Calu3 (cell line): ENCODE data around the gene USP37. TPM values are rescaled to one million over a fixed set of nuclear protein-coding genes. Genes with fewer than 3 reads are reported as not detected.
"Not testable (repeated sequence)": the region's sequence is repeated elsewhere in the genome, so short reads cannot be mapped to it uniquely, and the experiment has no call there.

Experiments
- BruUV-seq: library from RNA; stranded (reverse); fragments of 400-500 nt; replicated peaks from 2 replicates; lab custom pipeline; 2021; lab: Mats Ljungman, UMichigan
- CTCF ChIA-PET: fragments of 300-600 bp; sonication (Branson Sonifier 250); formaldehyde crosslinking; loops from one replicate; lab custom pipeline; 2022; ENCODE audit warnings: antibody characterized with exemption; lab: Charles Lee
- DNase-seq: peaks from one replicate; pipeline ENCODE4 v3.0.0; 2022
- H3K27ac Mint-ChIP-seq: one replicate; pipeline ENCODE4 v1.8.0; 2022; ENCODE audit warnings: mixed read lengths; ENCODE audit not compliant: unreplicated experiment
- H3K27me3 Mint-ChIP-seq: one replicate; pipeline ENCODE4 v1.8.0; 2022; ENCODE audit warnings: mixed read lengths; ENCODE audit not compliant: unreplicated experiment
- H3K36me3 Mint-ChIP-seq: one replicate; pipeline ENCODE4 v1.8.0; 2022; ENCODE audit warnings: mild to moderate bottlenecking, moderate library complexity, mixed read lengths; ENCODE audit not compliant: insufficient read depth, unreplicated experiment
- H3K4me1 Mint-ChIP-seq: one replicate; pipeline ENCODE4 v1.8.0; 2022; ENCODE audit warnings: mild to moderate bottlenecking, low read depth, mixed read lengths; ENCODE audit not compliant: unreplicated experiment
- H3K4me3 Mint-ChIP-seq: one replicate; pipeline ENCODE4 v1.8.0; 2022; ENCODE audit warnings: mild to moderate bottlenecking, low read depth, moderate library complexity, mixed read lengths; ENCODE audit not compliant: unreplicated experiment
- H3K9me3 Mint-ChIP-seq: one replicate; pipeline ENCODE4 v1.8.0; 2022; ENCODE audit warnings: low read depth, mixed read lengths; ENCODE audit not compliant: unreplicated experiment
- CTCF ChIP-seq: fragments of 200-600 bp; IDR thresholded peaks from one replicate; pipeline ENCODE4 v1.8.0; 2022; ENCODE audit warnings: antibody characterized with exemption; ENCODE audit not compliant: unreplicated experiment
- intact Hi-C: fragments of 100-400 bp; cut with micrococcal nuclease; formaldehyde crosslinking; loops from one replicate; pipeline ENCODE4 v1.10.0; 2022; ENCODE audit not compliant: unreplicated experiment
- total RNA-seq: library from RNA; stranded (reverse); gene quantifications from 2 replicates; pipeline ENCODE4 v1.2.3, GENCODE V29; 2022

The USP37 gene
- total RNA-seq, 1 experiment from 2014 or later: 27.5 TPM

GRCh38 chr2:218536804-218537494 lies 31.2 kb downstream of the USP37 start:
- BruUV-seq: no TSS peak
- Mint-ChIP-seq H3K9me3 (no peaks in the 10 kb centered on the region), H3K27me3 (no peaks in the 10 kb centered on the region), H3K27ac (no peak overlapping the region), H3K4me1 (no peaks in the 10 kb centered on the region), H3K36me3 (peaks cover 30% of the 10 kb centered on the region), H3K4me3 (no peak overlapping the region)
- DNase-seq: no peak
- TF ChIP-seq CTCF: no peak
- CTCF ChIA-PET: no interaction called here
- intact Hi-C loops: no loop called here

- H3K4me3 Mint-ChIP-seq: no peak overlapping the region
- CTCF ChIA-PET: no interaction called here
- H3K27me3 Mint-ChIP-seq: no peaks in the 10 kb centered on the region
- no peaks in the 10 kb centered on the region for H3K4me1 Mint-ChIP-seq
- TF ChIP-seq CTCF: no peak
- BruUV-seq: no TSS peak
- H3K36me3 Mint-ChIP-seq: peaks cover 48% of the 10 kb centered on the region
- intact Hi-C loops: no loop called here
- no peak overlapping the region for H3K27ac Mint-ChIP-seq
- H3K9me3 Mint-ChIP-seq: peaks cover 3% of the 10 kb centered on the region
- no peak for DNase-seq
Measured at GRCh38 chr2:218529990-218530389, 38.2 kb downstream of the USP37 start.

- not testable (repeated sequence) for H3K9me3 Mint-ChIP-seq, BruUV-seq
- H3K36me3 Mint-ChIP-seq: peaks cover 43% of the 10 kb centered on the region
Measured at GRCh38 chr2:218528409-218528808, 39.7 kb downstream of the USP37 start.

GRCh38 chr2:218523651-218524050 lies 44.5 kb downstream of the USP37 start:
- BruUV-seq: no TSS peak
- no peak overlapping the region for H3K4me3 Mint-ChIP-seq
- no peak for DNase-seq
- no peak overlapping the region for H3K27ac Mint-ChIP-seq
- intact Hi-C loops: no loop called here
- no peaks in the 10 kb centered on the region for H3K27me3 Mint-ChIP-seq
- CTCF ChIA-PET: no interaction called here
- no peak for TF ChIP-seq CTCF
- H3K4me1 Mint-ChIP-seq: no peaks in the 10 kb centered on the region
- H3K36me3 Mint-ChIP-seq: peaks cover 28% of the 10 kb centered on the region
- H3K9me3 Mint-ChIP-seq: peaks cover 3% of the 10 kb centered on the region

More at GRCh38 chr2:218528409-218528808, 39.7 kb downstream of the USP37 start:
- DNase-seq, H3K4me3 Mint-ChIP-seq, H3K4me1 Mint-ChIP-seq, H3K27ac Mint-ChIP-seq, intact Hi-C loops, H3K27me3 Mint-ChIP-seq: not testable (repeated sequence)
- CTCF ChIA-PET: interaction anchor here (0.6 kb wide), 2 partner anchors 35 to 389 kb away, joined by 3 read pairs; no protein-coding TSS in a partner anchor

- no peak for DNase-seq
- intact Hi-C loops: no loop called here
- CTCF ChIA-PET: no interaction called here
- Mint-ChIP-seq H3K36me3 (peaks cover 5% of the 10 kb centered on the region), H3K27me3 (no peaks in the 10 kb centered on the region), H3K27ac (no peak overlapping the region), H3K9me3 (no peaks in the 10 kb centered on the region), H3K4me1 (no peaks in the 10 kb centered on the region), H3K4me3 (no peak overlapping the region)
- no peak for TF ChIP-seq CTCF
- BruUV-seq: no TSS peak
Measured at GRCh38 chr2:218518876-218519275, 49.3 kb downstream of the USP37 start.
